Mesendoderm (in vitro differentiated cells): ENCODE results near the gene CHP2.

ENCODE experiments used
- DNase-seq: peaks from one replicate; pipeline ENCODE4 v3.0.0; 2013
- H2AK5ac ChIP-seq: 2 replicates; pipeline ENCODE4 v1.6.1; 2013; ENCODE audit warnings: low read length, inconsistent platforms
- H2BK120ac ChIP-seq: 2 replicates; pipeline ENCODE4 v1.6.1; 2013; ENCODE audit warnings: low read depth, mild to moderate bottlenecking, low read length, moderate library complexity, mixed read lengths
- H2BK15ac ChIP-seq: replicated peaks from 2 replicates; pipeline ENCODE4 v1.6.1; 2013; ENCODE audit warnings: low read depth, mild to moderate bottlenecking, moderate library complexity
- H2BK5ac ChIP-seq: 2 replicates; pipeline ENCODE4 v1.6.1; 2013; ENCODE audit warnings: low read length, inconsistent platforms
- H3K18ac ChIP-seq: 2 replicates; pipeline ENCODE4 v1.6.1; 2013; ENCODE audit warnings: mild to moderate bottlenecking, low read length, mixed read lengths
- H3K23ac ChIP-seq: one replicate; pipeline ENCODE4 v1.6.1; 2013; ENCODE audit warnings: low read length
- H3K27ac ChIP-seq: 2 replicates; pipeline ENCODE4 v1.5.1; 2013; ENCODE audit warnings: low read depth, mild to moderate bottlenecking, inconsistent platforms, low read length, moderate library complexity
- H3K27me3 ChIP-seq: 2 replicates; pipeline ENCODE4 v1.6.1; 2013; ENCODE audit warnings: low read length, control low read depth, mild to moderate bottlenecking, inconsistent platforms; ENCODE audit not compliant: insufficient read depth, poor library complexity
- H3K36me3 ChIP-seq: 2 replicates; pipeline ENCODE4 v1.6.1; 2013; ENCODE audit warnings: low read length, inconsistent platforms; ENCODE audit not compliant: control insufficient read depth, insufficient read depth
- H3K4ac ChIP-seq: one replicate; pipeline ENCODE4 v1.6.1; 2013; ENCODE audit warnings: low read depth, mild to moderate bottlenecking, low read length, moderate library complexity
- H3K4me1 ChIP-seq: 2 replicates; pipeline ENCODE4 v1.6.1; 2013; ENCODE audit warnings: low read depth, low read length, inconsistent platforms; ENCODE audit not compliant: control insufficient read depth
- H3K4me2 ChIP-seq: 2 replicates; pipeline ENCODE4 v1.6.1; 2013; ENCODE audit warnings: low read length
- H3K4me3 ChIP-seq: 2 replicates; pipeline ENCODE4 v1.5.1; 2013; ENCODE audit warnings: mild to moderate bottlenecking, low read length
- H3K56ac ChIP-seq: one replicate; pipeline ENCODE4 v1.6.1; 2013; ENCODE audit warnings: low read length
- H3K79me1 ChIP-seq: 2 replicates; pipeline ENCODE4 v1.6.1; 2013; ENCODE audit warnings: low read length, inconsistent platforms
- H3K79me2 ChIP-seq: 2 replicates; pipeline ENCODE4 v1.6.1; 2013; ENCODE audit warnings: mild to moderate bottlenecking, low read length; ENCODE audit not compliant: control insufficient read depth, insufficient read depth
- H3K9ac ChIP-seq: 2 replicates; pipeline ENCODE4 v1.6.1; 2013; ENCODE audit warnings: low read length, inconsistent platforms
- H4K5ac ChIP-seq: one replicate; pipeline ENCODE4 v1.6.1; 2013; ENCODE audit warnings: low read length
- H4K8ac ChIP-seq: one replicate; pipeline ENCODE4 v1.6.1; 2013; ENCODE audit warnings: low read depth, mild to moderate bottlenecking, control low read depth, low read length, moderate library complexity
- WGBS: extraction: QIAGEN DNeasy Blood & Tissue Kit; methylation state at CpG from one replicate; pipeline ENCODE4 v1.1.7; 2013; ENCODE audit warnings: low lambda C conversion rate, missing lambda C conversion rate; ENCODE audit not compliant: insufficient coverage; ENCODE audit errors: extremely low coverage; 5-methylcytosine and 5-hydroxymethylcytosine counted together

Gene CHP2

DNA sequence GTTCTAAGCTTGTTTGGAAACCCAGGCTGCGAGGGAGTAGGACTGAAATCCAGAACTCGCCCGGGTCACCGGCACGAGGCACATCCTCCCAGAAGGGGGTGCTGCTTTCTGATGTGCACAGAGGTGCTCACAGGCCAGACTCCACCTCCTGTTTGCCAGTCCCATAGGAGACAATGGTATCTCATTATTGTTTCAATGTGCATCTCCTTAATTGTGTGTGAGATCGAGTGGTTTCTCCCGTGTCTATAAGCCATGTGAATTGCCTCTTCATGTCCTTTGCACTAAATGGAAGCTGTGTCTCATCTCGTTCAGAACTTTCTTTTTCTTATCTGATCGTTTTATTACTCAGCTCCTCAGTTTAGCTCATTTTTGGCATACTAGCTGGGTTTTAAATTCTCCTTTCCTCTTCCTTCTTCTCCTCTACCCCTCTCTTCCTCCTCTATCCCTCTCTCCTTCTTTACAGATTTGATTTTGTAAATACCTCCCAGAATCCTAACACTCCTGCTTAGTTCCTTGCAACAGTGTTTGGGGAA lies 48.8 kb downstream of the CHP2 start:
- H3K79me2 ChIP-seq: no peaks in the 10 kb centered on the region

GRCh38 chr16:23807028-23807427 lies 52.2 kb downstream of the CHP2 start:
- Histone ChIP-seq H3K23ac (no peak overlapping the region), H3K27ac (no peak overlapping the region), H2AK5ac (no peak overlapping the region), H3K36me3 (no peaks in the 10 kb centered on the region), H3K18ac (no peak overlapping the region), H3K79me2 (no peaks in the 10 kb centered on the region), H4K5ac (no peak overlapping the region), H3K4me1 (no peaks in the 10 kb centered on the region), H4K8ac (no peak overlapping the region), H3K9ac (no peak overlapping the region), H3K79me1 (no peaks in the 10 kb centered on the region), H2BK5ac (no peak overlapping the region), H2BK120ac (no peak overlapping the region), H3K4me2 (no peak overlapping the region), H3K27me3 (no peaks in the 10 kb centered on the region), H3K4me3 (no peak overlapping the region), H3K4ac (no peak overlapping the region), H3K56ac (no peak overlapping the region), H2BK15ac (no peak overlapping the region)
- no peak for DNase-seq
- no CpG with 5 or more reads among the region's 1 CpG for WGBS

More for the DNA sequence above, 48.8 kb downstream of the CHP2 start:
- Histone ChIP-seq H3K4me1 (no peaks in the 10 kb centered on the region), H3K27me3 (no peaks in the 10 kb centered on the region), H3K27ac (no peak overlapping the region), H4K8ac (no peak overlapping the region), H3K4me3 (no peak overlapping the region), H2BK15ac (no peak overlapping the region), H4K5ac (no peak overlapping the region), H3K4me2 (no peak overlapping the region), H3K18ac (no peak overlapping the region), H3K9ac (no peak overlapping the region), H3K56ac (no peak overlapping the region), H2BK5ac (no peak overlapping the region), H2BK120ac (no peak overlapping the region), H3K36me3 (no peaks in the 10 kb centered on the region), H3K4ac (no peak overlapping the region), H3K23ac (no peak overlapping the region), H2AK5ac (no peak overlapping the region), H3K79me1 (no peaks in the 10 kb centered on the region)
- WGBS: no CpG with 5 or more reads among the region's 9 CpGs
- peak; percentile 60 for DNase-seq
